K562 (cell line): Measurements from ENCODE around the gene LY6G6C. TPM values are rescaled to one million over a fixed set of nuclear protein-coding genes. Genes with fewer than 3 reads are reported as not detected.

Experiments
- BRD4 ChIP-seq: fragments of 200-600 bp; sonication (generic); IDR thresholded peaks from 2 replicates; pipeline ENCODE4 v1.6.1; 2017; ENCODE audit warnings: inconsistent platforms
- BRF1 ChIP-seq: IDR thresholded peaks from 3 replicates; pipeline ENCODE4 v1.6.1; 2011; ENCODE audit warnings: borderline replicate concordance, mild to moderate bottlenecking; ENCODE audit not compliant: insufficient read length; ENCODE audit errors: extremely low read depth
- CC2D1A ChIP-seq: fragments of 450-650 bp; IDR thresholded peaks from 2 replicates; pipeline ENCODE4 v1.6.1; 2017; ENCODE audit warnings: mild to moderate bottlenecking
- EHMT2 ChIP-seq: fragments of 450-650 bp; IDR thresholded peaks from 2 replicates; pipeline ENCODE4 v1.6.1; 2018; ENCODE audit warnings: antibody characterized with exemption
- EP300 ChIP-seq: IDR thresholded peaks from 2 replicates; pipeline ENCODE4 v1.6.1; 2012; ENCODE audit warnings: low read length, improper control_type of control experiment
- HCFC1 ChIP-seq: IDR thresholded peaks from 2 replicates; pipeline ENCODE4 v1.6.1; 2012; ENCODE audit warnings: low read depth, low read length, improper control_type of control experiment
- KDM5B ChIP-seq: fragments of 200-600 bp; sonication (generic); IDR thresholded peaks from 2 replicates; pipeline ENCODE4 v1.6.1; 2012; ENCODE audit warnings: low read depth, mild to moderate bottlenecking, moderate library complexity, low read length, control low read depth, inconsistent platforms; ENCODE audit not compliant: insufficient replicate concordance
- MAFK ChIP-seq: IDR thresholded peaks from 2 replicates; pipeline ENCODE4 v1.6.1; 2011; ENCODE audit warnings: low read length, improper control_type of control experiment
- MBD2 ChIP-seq: sonication (generic); IDR thresholded peaks from 2 replicates; pipeline ENCODE4 v1.6.1; 2016; ENCODE audit warnings: low read depth, borderline replicate concordance
- MCM3 ChIP-seq: fragments of 450-650 bp; IDR thresholded peaks from 2 replicates; pipeline ENCODE4 v1.6.1; 2016
- SMARCA4 ChIP-seq: fragments of 450-650 bp; IDR thresholded peaks from 2 replicates; pipeline ENCODE4 v1.6.1; 2016
- TAF15 ChIP-seq: fragments of 200-400 bp; formaldehyde crosslinking; IDR thresholded peaks from 2 replicates; pipeline ENCODE4 v1.6.1; 2017; ENCODE audit warnings: mild to moderate bottlenecking, low read depth, low read length, moderate library complexity
- TCF3 ChIP-seq: sonication (generic); formaldehyde crosslinking; IDR thresholded peaks from 2 replicates; pipeline ENCODE4 v1.4.0; 2020; ENCODE audit warnings: mild to moderate bottlenecking, missing genetic modification reagents
- TCF7 ChIP-seq: sonication (generic); IDR thresholded peaks from 2 replicates; pipeline ENCODE4 v1.6.1; 2016; ENCODE audit warnings: antibody characterized with exemption, borderline replicate concordance
- TRIM24 ChIP-seq, 2 experiments: fragments of 450-650 bp; IDR thresholded peaks; 2 replicates each; pipeline ENCODE4 v1.6.1; 2016
- ZNF609 ChIP-seq: sonication (generic); formaldehyde crosslinking; IDR thresholded peaks from 2 replicates; pipeline ENCODE4 v1.8.1; 2023; ENCODE audit warnings: missing genetic modification reagents, mild to moderate bottlenecking, borderline replicate concordance
- polyA plus RNA-seq, 8 experiments: library from polyadenylated mRNA; depleted of rRNA in 4 of 8; stranded (reverse) in 5 of 8; unstranded in 3 of 8; fragments of >200 nt; fragmentation: Nextera tagmentation in 2 of 8; fragmentation: Illumina TruSeq in 1 of 8; extraction: Ambion mirVana in 2 of 8; extraction: Trizol in 1 of 8; gene quantifications; 2 replicates each; pipeline versions ENCODE4 v1.2.1 to v1.2.3, GENCODE V29; 2011 to 2014; ENCODE audit warnings: inconsistent platforms in 1 of 8, missing spikeins in 1 of 8
- total RNA-seq, 7 experiments: library from RNA; depleted of rRNA in 6 of 7; stranded (reverse); fragments of >200 nt in 6 of 7; fragmentation: Illumina TruSeq in 2 of 7; extraction: Trizol in 2 of 7; gene quantifications; 2 replicates each; pipeline versions ENCODE4 v1.2.1 to v1.2.3, GENCODE V29; 2011 to 2021; ENCODE audit warnings: low replicate concordance in 1 of 7
- TF ChIP-seq, protein P1 (sequence below): IDR thresholded peaks from 2 replicates; pipeline ENCODE4 v1.6.1; 2012; ENCODE audit warnings: low read depth, low read length, improper control_type of control experiment, borderline replicate concordance
- TF ChIP-seq, protein P2 (sequence below): fragments of 450-650 bp; IDR thresholded peaks from 2 replicates; pipeline ENCODE4 v1.6.1; 2016; ENCODE audit warnings: mild to moderate bottlenecking
- TF ChIP-seq, protein P3 (sequence below): fragments of 250-450 bp; sonication (Bioruptor Pico); IDR thresholded peaks from 2 replicates; pipeline ENCODE4 v1.8.0; 2022; ENCODE audit warnings: moderate library complexity, mild to moderate bottlenecking, inconsistent platforms

LY6G6C gene
- total and polyA plus RNA-seq, 9 of the 15 experiments (the other 6 are each of a cell fraction or from before 2014, with no cell fraction given) = 0.06 to 0.20 TPM; not detected in 7

DNA sequence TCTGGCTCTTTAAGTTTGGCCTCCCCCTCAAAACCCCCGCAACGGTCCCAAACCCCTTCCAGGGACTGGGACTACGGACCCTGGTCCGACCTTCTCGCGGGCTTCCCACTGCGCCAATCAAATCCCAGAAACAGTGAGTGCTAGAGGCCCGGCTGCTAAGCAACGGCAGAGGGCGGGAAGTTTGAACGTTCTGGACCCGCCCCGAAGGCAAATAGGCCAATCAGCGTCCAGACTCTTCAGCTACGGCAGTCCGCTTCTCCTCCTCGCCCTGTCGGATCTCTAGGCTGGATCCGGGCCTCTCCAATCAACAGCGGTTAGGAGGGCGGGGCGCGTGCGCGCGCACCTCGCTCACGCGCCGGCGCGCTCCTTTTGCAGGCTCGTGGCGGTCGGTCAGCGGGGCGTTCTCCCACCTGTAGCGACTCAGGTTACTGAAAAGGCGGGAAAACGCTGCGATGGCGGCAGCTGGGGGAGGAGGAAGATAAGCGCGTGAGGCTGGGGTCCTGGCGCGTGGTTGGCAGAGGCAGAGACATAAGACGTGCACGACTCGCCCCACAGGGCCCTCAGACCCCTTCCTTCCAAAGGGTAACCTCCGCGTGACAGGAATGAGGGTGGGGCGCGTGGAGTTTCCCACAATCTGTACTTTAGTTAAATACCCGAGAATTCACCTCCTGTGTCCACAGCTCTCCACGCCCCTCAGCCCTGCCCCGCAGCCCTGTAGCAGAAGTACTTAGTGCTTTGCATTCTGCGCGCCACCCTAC lies 18.3 kb upstream of the LY6G6C start, which contains the start of gene MSH5 (continued):
- TF ChIP-seq, protein P1, sequence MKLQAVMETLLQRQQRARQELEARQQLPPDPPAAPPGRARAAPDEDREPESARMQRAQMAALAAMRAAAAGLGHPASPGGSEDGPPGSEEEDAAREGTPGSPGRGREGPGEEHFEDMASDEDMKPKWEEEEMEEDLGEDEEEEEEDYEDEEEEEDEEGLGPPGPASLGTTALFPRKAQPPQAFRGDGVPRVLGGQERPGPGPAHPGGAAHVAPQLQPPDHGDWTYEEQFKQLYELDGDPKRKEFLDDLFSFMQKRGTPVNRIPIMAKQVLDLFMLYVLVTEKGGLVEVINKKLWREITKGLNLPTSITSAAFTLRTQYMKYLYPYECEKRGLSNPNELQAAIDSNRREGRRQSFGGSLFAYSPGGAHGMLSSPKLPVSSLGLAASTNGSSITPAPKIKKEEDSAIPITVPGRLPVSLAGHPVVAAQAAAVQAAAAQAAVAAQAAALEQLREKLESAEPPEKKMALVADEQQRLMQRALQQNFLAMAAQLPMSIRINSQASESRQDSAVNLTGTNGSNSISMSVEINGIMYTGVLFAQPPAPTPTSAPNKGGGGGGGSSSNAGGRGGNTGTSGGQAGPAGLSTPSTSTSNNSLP = 0 out of 2 replicates have a peak, but pooled peaks have one; percentile 11
- peak; percentile 91 for TF ChIP-seq BRD4
- TF ChIP-seq, protein P2, sequence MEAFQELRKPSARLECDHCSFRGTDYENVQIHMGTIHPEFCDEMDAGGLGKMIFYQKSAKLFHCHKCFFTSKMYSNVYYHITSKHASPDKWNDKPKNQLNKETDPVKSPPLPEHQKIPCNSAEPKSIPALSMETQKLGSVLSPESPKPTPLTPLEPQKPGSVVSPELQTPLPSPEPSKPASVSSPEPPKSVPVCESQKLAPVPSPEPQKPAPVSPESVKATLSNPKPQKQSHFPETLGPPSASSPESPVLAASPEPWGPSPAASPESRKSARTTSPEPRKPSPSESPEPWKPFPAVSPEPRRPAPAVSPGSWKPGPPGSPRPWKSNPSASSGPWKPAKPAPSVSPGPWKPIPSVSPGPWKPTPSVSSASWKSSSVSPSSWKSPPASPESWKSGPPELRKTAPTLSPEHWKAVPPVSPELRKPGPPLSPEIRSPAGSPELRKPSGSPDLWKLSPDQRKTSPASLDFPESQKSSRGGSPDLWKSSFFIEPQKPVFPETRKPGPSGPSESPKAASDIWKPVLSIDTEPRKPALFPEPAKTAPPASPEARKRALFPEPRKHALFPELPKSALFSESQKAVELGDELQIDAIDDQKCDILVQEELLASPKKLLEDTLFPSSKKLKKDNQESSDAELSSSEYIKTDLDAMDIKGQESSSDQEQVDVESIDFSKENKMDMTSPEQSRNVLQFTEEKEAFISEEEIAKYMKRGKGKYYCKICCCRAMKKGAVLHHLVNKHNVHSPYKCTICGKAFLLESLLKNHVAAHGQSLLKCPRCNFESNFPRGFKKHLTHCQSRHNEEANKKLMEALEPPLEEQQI = no peak
- peak; percentile 54 for TF ChIP-seq TCF3 (CRISPR knock-in tag)
- TF ChIP-seq TAF15 = no peak
- no peak for TF ChIP-seq SMARCA4
- no peak for TF ChIP-seq MBD2
- no peak; the same call in 1 of the 2 replicates for TF ChIP-seq MAFK
- peak; percentile 78; the same call in 1 of the 2 replicates for TF ChIP-seq ZNF609
- peak; percentile 50 for TF ChIP-seq KDM5B
- TF ChIP-seq TRIM24 (IDR thresholded peaks at IDR 0.05) = peak; percentile 39 to 40; a peak in 2 of 4 replicates
- TF ChIP-seq HCFC1 = no peak; the same call in 1 of the 2 replicates
- no peak for TF ChIP-seq BRF1
- TF ChIP-seq CC2D1A = peak; percentile 61
- TF ChIP-seq EP300 = peak; percentile 71
- TF ChIP-seq EHMT2 = no peak
- no peak for TF ChIP-seq TCF7
- TF ChIP-seq MCM3 = no peak
- TF ChIP-seq, protein P3, sequence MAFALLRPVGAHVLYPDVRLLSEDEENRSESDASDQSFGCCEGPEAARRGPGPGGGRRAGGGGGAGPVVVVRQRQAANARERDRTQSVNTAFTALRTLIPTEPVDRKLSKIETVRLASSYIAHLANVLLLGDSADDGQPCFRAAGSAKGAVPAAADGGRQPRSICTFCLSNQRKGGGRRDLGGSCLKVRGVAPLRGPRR = peak; percentile 88; the same call in 1 of the 2 replicates
